ENCODE results near the gene XPO6.
A peak's percentile ranks its signal among the peaks of the same experiment; 100 is the strongest.

Gene XPO6

DNA sequence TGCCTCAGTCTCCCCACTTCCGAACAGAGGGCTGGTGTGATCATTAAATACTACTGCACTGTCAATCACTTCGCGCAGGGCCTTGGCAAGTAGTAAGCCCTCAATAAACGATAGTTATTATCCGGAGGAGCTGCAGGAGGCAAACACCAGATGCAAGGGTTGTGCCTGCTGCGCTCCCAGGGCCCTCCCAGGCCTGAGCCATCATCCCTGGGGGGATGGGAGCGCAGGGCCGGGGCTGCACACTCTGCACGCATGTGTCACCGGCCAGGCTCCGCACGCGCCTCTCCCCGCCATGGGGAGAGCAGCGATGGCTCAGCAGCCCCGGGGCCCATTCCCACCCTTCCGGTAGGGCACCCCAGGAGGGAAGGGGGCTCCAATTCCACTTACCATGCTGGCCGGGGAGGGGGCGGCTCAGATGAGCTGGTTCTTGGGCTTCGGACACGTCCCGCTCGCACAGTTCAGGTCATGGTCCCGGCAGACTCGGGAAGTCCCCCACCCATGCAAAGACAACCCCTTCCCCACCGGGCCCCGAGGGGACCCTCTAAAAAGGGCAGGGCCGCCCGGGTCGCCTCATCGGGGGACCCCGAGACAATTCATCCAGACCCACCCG is 681 bp downstream of the XPO6 start:
- DNase-seq (ENCODE audit: low read depth in 2 of 2), result peak; percentile 59 to 64

DNA sequence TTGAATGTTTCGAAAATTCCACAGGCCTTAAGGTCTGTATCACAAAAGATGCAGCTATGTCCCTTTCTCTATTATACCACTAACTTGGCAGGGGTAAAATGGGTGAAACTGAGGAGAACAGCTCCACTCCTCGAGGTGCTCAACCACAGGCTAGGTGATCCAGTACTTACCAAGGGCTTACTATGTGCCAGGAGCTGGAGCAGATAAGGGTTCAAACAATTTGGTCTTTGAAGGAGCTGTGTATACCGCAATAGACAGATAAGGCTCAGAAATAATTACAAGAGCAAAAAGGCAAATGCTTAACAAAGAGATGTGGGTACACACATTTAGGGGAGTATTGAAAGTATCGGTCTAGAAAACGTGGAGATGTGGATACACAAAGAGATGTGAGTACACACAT is 1.5 kb downstream of the XPO6 start:
- no peak for DNase-seq (ENCODE audit: low read depth in 2 of 2)

DNA sequence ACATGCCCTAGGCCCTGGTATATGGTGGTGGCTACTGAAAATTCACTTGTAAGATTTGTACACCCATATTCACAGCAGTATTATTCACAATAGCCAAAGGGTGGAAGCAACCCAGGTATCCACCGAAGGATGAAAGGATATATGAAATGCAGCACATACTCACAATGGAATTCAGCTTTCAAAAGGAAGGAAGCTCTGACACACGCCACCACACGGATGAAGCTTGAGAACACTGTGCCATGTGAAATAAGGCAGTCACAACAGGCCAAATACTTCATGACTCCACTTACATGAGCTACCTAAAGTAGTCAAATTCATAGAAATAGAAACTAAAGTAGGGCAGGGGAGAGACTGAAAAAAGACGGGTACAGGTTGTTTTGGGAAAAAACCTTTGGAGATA is 2.9 kb downstream of the XPO6 start:
- no peak for DNase-seq (ENCODE audit: low read depth in 2 of 2)

DNA sequence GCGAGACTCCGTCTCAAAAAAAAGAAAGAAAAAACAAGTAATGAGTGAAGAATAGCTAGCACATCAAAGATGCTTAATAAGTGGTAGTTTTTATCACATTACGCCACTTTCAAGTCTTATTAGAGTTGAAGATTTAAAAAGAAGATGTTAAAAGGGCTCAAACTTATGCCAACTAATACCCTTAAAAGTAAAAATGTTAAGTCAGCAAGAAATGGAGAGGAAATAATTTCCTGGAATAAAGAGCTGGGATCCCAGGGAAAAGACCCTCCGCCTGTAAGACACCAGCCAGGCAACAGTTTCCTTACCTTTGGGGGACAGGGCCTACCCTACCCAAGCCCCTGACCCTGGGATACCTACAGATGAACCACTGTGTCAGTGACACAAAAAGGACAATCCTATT is 3.6 kb downstream of the XPO6 start:
- no peak for DNase-seq (ENCODE audit: low read depth in 2 of 2)

DNA sequence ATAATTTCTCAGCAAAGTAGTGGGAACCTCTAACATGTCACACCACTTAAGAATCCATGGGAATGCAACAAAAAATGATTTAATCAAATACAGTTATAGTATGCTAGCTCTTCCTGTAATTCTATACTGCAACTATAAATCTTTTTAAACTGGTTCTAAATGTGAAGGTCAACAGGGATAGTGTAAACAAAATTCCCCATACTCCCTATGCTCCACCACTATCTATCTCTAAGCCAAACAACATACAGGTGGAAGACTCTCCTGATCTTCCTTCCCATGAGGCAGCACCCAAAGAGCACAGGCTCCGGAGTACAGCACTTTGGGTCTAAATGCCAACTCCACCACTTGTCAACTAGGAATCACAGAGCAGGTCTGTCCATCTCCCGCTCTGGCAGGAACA is 4.4 kb downstream of the XPO6 start:
- no peak for DNase-seq (ENCODE audit: low read depth in 2 of 2)

DNA sequence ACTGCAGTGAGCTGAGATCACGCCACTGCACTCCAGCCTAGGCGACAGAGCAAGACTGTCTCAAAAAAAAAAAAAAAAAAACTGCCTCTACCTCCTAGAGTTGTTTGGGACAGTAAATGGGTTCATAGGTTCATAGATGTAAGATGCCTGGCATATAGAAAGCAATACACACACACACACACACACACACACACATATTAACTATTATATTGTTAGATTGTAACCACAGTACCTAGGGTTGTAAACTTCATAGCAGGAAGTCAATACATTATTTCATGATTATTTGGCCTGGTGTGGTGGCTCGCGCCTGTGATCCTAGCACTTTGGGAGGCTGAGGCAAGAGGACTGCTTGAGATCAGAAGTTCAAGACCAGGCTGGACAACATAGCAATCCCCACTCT is 5.8 kb downstream of the XPO6 start:
- no peak for DNase-seq (ENCODE audit: low read depth in 2 of 2)

DNA sequence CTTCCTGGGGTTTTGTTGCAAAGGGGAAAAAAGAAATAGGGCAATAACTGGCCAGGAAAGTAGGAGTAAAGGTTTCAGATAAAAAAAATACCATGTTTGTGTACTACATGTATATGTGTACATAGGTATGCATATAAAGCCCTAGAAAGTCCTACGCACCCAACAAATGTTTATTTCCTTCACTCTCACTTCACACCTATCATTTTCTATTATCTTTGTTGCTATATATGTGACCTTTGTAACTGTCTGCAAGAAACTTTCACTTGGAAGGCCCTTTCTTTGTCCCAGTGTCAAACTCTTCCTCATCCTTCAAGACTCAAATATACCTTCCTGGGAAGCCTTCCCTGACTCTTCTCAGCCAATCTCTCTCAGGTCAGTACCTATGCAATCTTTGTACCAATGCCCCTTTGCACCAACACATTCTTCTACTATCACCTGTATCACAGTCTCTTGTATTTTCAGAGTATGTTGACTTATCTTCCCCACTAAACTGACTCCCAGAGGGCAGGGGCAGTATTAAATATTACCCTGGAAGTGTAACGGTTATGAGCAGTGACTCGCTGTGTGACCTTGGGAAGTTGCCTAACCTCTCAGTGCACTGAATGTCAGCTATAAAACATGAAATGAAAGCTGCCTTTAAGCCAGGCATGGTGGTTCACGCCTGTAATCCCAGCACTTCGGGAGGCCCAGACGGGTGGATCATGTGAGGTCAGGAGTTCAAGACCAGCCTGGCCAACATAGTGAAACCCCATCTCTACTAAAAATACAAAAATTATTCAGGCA is 6.5 kb downstream of the XPO6 start:
- DNase-seq (ENCODE audit: low read depth in 2 of 2), result no peak

DNA sequence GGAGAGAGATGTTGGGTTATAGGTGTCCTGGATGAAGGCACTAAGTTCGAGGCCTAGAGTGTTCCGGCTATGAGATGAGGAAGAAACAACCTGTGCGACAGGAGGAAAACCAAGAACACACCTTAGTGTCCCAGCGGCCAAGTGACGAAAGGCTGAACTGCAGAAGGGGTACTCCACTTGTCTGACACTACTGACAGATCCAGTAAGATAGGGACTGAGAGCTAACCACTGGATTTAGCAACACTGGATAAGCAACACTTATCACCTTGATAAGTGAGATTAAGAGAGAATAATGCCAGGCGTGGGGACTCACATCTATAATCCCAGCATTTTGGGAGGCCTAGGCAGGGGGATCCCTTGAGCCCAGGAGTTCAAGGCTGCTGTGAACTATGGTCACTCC is 7.1 kb downstream of the XPO6 start:
- no peak for DNase-seq (ENCODE audit: low read depth in 2 of 2)

DNA sequence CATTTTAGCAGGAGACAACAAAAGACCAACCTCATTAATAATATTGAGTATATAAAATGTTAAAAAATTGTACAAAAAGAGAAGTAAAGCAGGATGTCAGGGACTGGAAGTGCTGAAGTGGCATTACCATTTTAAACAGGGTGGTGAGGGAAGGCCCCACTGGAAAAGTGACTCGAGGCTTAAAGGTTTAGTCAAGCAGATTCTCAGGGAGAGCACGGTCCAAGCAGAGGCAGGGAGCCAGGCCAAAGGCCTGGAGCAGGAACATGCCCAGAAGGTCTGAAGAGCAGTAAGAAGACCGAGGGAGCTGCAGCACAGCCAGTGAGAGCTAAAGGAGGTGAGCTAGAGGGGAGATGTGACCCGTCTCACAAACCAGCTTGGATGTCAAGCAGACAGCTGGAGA is 7.6 kb downstream of the XPO6 start:
- no peak for DNase-seq (ENCODE audit: low read depth in 2 of 2)

DNA sequence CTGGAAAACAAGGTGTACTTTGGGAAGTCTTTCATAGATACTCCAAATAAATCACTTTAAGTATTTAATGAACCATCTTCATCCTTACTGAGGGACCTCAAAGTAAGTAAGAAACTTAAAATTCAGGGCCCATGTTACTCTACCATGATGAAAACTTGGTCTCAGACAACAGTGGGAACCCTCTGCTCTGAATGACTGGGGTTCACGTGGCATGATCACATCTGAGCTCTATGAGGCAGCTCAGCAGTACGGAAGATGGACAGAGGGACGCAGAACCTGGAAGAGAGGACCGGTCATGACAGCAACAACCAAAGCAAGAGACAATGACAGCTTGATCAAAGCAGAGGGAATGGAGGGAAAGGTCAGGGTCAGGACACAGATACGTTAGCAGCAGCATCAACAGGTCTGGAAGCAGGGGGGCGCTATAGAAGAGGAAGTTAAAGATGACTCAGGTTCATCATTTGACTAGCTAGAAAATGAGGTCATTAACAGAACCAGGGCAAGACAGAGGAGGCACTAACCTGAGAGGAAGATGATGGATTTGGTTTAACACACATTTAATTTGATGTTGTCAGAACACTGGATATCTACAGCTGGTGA is 9.5 kb downstream of the XPO6 start:
- no peak for DNase-seq (ENCODE audit: low read depth in 2 of 2)

DNA sequence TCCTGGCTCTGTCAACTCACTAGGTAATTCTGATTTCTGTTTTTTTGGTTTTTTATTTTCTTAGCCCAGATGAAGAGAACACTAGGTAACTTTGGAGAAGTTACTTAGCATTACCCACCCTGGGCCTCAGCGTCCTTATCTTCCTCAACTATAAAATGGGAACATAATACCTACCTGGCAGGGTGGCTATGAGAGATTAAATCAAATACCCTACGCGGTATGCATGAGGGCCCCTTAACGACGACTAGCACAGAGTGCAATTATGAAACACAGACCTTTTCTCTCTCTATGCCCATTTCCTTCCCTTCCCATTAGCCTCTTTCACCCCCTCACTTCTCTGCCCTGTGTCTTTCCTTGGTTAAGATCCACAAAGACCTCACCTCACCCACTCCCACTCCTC is 11.1 kb downstream of the XPO6 start:
- DNase-seq (ENCODE audit: low read depth in 2 of 2), result no peak

DNA sequence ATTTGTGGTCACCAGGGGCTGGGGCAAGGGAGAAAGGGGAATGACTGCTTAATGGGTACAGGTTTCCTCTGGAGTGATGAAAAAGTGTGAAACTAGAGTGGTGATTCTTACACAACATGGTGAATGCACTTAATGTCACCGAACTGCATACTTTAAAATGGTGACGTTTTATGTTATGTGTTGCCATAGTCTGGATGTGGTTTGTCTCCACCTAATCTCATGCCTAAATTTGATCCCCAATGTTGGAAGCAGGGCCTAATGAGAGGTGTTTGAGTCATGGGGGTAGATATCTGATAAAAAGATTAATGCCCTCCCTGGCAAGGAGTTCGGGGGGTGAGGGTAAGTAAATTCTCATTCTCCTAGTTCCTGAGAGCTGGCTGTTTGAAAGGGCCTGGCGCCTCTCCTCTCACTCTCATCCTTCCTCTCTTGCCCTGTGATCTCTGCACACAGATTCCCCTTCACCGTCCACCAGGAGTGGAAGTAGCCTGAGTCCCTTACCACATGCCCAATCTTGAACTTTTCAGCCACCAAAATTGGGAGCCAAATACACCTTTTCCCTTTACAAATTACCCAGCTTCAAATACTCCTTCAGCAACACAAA is 15.3 kb downstream of the XPO6 start:
- DNase-seq (ENCODE audit: low read depth in 2 of 2), result no peak

DNA sequence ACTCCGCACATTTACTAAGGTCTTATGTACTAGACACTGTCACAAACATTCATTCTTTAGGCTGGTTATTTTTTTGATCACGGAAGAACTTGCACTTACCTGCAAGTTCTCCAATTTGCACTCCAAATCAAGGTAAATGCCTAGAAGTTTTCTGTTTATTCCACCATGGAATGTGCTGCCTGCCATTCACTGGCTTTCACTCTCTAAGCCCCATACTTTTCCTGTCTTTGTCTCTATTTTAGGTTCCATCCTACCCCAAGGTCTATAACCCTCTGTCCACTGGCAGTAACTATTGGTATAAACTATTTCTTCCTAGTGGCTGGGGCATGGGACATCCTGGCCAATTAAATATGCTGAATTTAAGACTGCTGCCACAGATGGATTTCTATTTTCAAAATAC is 15.9 kb downstream of the XPO6 start:
- DNase-seq (ENCODE audit: low read depth in 2 of 2), result no peak

DNA sequence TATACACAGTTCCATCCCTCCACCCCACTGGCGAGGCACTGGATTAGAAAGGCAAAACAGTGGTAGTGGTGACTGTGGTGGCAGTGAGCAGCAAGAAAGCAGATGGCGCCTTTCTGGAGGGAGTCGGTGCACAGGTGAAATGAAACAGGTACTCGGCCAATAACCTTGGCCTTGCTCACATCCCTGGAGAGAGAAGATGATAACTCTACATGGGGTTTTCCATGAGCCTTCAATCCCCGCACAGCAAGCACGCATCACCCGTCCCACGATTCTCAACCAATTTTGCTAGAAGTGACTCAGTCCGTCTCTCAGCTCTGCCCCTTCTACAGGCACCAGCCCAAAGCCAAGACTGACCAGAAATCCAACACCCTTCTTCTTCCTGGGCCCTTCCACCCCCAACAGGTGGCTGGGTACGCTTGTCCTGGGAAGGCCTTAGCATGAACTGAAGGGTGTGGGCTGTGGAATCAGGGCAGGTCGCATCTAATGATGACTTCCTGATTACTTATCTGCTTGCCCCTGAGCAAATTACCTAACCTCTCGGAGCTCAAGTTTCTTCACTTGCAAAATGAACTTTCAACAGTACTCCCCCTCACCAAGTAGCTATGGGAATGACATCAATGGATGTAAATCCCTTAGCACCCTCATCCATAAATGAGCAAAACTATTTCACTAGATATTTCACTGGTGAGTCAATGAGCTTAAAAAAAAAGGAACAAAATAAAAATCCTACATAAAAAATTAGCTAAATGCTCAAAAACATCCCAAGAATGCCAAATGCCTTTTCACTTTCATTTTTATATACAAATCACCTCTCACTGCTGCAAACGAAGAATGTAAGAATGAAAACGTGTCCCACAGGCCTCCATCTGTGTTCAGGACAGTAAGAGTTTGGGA is 18.0 kb downstream of the XPO6 start:
- no peak for DNase-seq (ENCODE audit: low read depth in 2 of 2)

DNA sequence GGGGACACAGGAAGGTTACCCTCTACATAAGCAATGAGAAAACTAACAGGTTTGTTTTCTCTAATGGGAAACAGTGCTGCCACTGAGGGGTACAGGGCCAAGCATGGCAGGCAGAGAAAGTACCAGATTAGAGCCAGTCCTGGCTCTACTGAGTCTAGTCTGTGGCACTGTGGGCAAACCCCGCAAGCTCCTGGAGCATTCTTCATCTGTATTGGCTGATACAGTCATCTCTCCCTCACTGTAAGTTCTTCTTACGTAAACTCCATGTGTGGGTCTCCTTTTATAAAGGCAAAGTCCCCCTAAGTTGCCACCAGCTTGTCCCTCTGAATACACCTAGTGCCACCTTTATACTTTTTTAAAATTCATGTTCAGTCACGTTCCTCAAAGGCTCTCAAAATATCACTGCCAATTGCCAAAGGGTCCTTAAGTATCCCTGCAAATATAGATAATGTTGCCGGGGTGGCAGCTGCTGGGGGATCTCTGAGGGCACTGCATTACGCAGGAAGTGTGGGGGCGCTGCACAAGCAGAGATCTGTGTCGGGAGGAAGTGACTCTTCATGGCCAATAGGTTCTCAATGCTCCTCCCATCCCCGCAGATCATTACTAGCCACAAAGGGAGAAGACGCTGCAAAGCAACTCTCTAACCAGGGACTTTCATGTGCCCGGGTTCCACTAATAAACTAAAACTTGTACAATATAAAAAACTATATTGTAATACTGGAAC is 18.8 kb downstream of the XPO6 start:
- DNase-seq (ENCODE audit: low read depth in 2 of 2), result peak; percentile 59 to 65

DNA sequence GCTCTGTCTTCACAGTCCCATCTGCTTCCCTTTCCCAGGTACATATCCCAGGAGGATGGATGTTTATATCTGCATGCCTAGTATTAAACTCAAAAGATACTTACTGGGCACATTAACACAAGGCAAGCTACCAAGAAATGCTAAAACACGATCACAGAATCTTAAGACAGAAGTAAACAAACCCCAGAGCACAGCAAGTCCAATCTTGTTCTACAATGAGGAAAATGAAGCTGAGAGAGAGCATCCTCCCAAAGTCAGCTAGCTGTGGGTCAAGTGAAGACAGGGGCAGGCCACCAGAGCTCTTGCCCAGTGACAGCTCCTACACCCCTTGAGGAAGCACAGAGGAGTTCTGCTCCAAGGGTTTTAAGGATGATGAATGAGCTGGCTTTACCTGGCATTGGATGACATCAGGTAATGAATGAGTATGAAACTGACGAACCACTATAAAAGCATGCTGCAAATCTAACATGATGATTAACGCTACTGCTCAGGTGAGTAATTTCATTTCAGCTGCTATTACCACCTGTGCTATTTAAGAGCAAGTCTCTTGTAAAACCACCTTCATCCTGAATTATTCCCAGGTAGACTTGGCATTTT is 20.3 kb downstream of the XPO6 start:
- no peak for DNase-seq (ENCODE audit: low read depth in 2 of 2)

DNA sequence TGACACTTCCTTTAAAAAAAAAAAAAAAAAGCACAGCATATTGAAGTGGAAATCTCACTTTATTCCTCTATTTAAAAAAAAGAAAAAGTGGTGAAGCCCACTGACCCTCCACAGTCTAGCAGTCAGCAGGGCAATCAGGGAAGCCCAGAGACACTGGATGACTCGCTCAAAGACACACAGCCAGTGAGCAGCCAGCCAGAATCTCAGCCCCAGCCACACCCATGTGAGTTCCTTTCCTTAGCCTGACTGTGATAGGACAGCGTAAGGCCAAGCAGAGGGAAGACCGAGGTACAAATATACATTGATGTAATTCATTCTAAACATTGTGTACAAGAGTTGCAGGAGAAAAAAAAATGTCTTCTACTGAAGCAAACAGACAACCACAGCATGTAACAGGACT is 22.5 kb downstream of the XPO6 start:
- DNase-seq (ENCODE audit: low read depth in 2 of 2), result no peak

DNA sequence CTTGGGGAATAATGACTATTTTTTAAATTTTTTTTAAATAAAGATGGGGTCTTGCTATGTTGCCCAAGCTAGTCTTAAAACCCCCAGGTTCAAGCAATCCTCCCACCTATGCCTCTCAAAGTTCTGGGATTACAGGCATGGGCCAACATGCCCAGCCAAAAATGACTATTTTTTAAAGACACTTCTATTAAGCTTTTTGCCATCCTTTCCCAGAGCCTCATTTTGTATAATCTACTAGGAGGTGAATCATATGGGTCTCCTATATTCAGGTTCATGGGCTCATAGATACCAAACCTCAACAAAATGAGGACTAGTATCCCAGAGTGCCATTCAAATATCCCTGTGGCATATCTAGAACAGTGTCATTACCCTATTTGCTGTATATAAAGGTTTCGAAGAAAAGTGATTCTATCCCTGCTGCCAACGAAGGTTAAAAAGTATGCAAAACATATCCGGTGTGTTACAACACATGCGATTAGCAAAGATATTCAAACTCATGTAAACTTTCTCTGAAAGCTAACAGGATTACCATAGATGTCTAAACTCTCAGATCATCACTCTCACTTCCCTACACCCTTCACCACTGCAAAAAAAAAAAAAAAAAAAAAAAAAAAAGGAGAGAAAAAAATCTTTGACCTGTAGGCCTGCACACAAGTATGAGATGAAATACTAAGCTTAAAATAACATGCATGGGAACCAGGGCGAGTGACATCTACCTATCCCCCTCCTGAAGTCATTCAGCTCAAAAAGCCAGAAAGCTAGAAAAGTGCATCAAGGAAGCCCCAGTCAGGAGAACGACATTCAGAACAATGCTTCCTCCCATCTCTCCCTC is 23.5 kb downstream of the XPO6 start:
- DNase-seq (ENCODE audit: low read depth in 2 of 2), result no peak

DNA sequence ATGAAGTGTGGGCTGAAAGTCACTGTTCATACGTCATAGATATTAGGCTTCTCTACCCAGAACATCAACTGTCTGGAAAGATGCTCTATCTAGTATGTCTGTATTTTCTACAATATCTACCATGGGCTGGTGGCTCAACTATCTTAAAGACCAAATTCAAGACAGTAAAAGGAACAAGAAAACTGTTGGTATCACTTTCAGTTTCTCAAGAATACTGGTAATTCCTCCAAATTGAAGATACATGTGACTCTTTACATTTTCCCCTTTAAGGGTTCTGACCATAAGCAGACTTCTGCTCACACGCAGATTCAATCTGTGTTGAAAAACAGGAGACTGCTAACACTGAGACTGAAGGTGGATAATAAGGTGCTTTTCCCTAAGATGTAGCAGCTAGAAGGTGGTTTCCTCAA is 24.2 kb downstream of the XPO6 start:
- no peak for DNase-seq (ENCODE audit: low read depth in 2 of 2)

DNA sequence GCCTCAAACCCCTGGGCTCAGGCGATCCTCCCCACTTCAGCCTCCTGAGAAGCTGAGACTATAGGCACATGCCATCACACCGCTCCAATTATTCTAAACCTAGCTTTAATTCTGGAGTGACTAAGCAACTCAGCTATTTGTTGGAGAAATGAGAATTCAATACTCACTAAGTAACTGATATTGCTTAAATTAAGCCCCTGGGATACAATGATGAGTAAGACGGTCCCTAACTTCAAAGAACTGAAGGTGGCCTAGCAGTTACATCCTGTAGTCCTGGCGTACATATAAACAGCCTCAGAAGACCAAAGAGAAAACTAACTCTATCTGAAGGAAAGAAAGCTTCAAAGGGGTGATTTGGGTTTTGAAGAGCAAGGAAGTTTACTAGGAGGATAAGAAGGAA is 25.0 kb downstream of the XPO6 start:
- DNase-seq (ENCODE audit: low read depth in 2 of 2), result no peak
